C4-2B (cell line): ENCODE measurements around the gene DDX46.
A peak's percentile ranks its signal among the peaks of the same experiment; 100 is the strongest.

Experiments used
- H3K27ac ChIP-seq: fragments of 450-650 bp; 2 replicates; pipeline ENCODE4 v1.5.1; 2017
- CTCF ChIP-seq: fragments of 450-650 bp; conservative IDR thresholded peaks from 2 replicates; pipeline ENCODE4 v1.5.1; 2017; ENCODE audit warnings: mild to moderate bottlenecking
- ZFX ChIP-seq: fragments of 450-650 bp; IDR thresholded peaks from 2 replicates; pipeline ENCODE4 v1.6.1; 2017

Gene DDX46

GRCh38 chr5:134817006-134817405, 58.4 kb downstream of the DDX46 start:
- TF ChIP-seq CTCF, result no peak
- TF ChIP-seq ZFX, result no peak
- no peak overlapping the region for H3K27ac ChIP-seq

DNA sequence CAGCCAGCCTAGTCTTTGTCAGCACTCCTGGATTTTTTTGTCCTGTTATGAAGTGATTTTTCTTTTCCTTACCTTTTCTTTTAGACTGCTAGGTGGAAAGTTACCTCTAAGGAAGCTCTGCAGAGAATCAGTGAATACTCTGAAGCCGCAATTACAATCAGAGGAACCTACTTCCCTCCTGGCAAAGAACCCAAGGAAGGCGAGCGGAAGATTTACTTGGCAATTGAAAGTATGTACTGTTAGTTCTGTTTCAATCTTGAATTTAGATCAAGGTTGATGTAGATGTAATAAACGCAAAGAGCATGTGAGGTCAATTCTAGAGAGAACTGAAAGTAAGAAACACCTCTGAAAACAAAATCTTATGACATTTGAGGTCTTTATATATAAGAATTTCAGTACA, 60.2 kb downstream of the DDX46 start:
- H3K27ac ChIP-seq, result peak overlapping the region; percentile 33; the same call in 1 of the 2 replicates

DNA sequence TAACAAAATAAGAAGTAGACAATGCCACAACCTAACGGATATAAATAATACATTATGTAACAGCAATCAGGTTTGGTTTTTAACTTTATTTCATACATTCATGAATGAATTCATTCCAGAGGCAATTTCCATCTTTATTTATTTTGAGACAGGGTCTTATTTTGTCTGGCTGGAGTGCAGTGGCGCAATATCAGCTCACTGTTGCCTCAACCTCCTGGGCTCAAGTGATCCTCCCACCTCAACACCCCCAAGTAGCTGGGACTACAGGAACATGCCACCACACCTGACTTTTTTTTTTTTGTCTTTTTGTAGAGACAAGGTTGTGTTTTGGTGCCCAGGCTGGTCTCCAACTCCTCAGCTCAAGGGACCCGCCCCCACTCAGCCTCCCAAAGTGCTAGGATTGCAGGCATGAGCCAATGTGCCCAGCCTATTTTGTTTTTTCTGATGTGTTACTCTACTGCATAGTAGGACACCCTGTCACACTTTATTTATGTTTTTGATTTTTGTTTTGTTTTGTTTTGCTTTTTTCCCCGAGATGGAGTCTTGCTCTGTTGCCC, 60.9 kb downstream of the DDX46 start:
- TF ChIP-seq ZFX (no peak), CTCF (no peak)

More for the DNA sequence above, 60.2 kb downstream of the DDX46 start:
- TF ChIP-seq CTCF, result no peak
- no peak for TF ChIP-seq ZFX

DNA sequence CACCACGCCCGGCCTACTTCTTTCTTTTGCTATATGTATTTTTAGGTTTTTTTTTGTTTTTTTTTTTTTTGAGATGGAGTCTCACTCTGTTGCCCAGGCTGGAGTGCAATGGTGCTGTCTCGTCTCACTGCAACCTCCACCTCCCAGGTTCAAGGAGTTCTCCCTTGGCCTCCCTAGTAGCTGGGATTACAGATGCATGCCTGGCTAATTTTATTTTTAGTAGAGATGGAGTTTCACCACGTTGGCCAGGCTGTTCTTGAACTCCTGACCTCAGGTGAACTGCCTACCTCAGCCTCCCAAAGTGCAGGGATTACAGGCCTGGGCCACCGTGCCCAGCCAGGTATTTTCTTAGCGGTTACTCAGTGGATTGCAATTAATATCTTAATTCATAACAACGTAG, 63.3 kb downstream of the DDX46 start:
- no peak overlapping the region for H3K27ac ChIP-seq

More for the DNA sequence above, 60.9 kb downstream of the DDX46 start:
- peak overlapping the region; percentile 42; the same call in 1 of the 2 replicates for H3K27ac ChIP-seq

GRCh38 chr5:134824681-134825080, 66.1 kb downstream of the DDX46 start:
- TF ChIP-seq CTCF, result no peak
- TF ChIP-seq ZFX, result no peak
- no peak overlapping the region for H3K27ac ChIP-seq

More for the DNA sequence above, 63.3 kb downstream of the DDX46 start:
- TF ChIP-seq ZFX (no peak), CTCF (no peak)

DNA sequence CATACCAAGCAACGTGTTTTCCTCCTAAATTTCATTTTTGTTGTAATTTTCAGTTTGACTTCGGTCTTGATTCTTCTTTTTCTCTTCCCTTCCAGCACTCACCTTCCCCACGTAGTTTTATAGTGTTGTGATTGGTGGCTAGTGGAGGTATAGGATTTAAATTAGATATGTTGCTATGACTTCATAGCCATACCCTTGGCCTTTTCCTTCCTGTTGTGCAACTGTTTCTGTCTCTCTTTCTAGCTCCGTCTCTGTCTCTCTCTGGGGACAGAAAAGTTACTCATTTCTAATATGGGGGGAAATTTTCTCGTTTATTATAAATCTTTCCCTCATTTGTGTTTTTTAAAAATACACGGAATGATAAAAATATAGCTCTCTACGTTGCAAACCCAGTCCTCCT, 66.6 kb downstream of the DDX46 start:
- no peak overlapping the region for H3K27ac ChIP-seq
- TF ChIP-seq CTCF (no peak), ZFX (no peak)

DNA sequence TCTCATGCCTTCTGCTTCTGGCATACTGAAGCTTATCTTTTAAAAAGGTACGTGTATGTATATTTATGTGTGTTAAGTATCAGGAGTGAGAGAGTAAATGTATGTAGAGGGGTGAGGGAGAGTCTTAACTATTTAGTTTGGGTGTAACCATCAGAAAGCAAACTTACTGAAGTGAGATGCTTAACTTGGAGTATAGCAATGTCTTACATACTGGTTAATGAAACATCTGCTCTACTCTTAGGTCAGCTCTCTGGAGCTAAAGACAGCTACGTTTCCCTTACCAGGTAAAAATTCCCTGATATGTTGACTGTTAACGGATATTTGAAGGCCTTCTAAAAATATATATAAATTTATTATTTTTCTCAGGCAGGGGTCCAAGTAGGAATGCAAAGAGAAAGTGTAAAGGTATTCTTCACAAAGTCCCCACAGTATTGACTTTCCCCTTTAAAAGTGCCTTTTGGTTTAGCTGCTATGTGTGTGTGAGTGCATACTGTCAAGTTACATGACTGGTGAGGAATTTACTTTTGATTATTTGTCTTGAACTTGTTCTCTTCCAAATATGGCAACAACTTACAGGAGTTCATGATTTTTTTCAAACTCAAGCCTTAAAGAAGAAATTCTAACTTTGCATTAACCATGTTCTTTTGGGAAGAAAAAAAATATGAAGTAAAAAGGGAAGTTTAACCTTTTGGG, 74.9 kb downstream of the DDX46 start:
- no peak overlapping the region for H3K27ac ChIP-seq
- no peak for TF ChIP-seq ZFX
- no peak for TF ChIP-seq CTCF
